Measurements from ENCODE around the gene REX1BD. TPM values are rescaled to one million over a fixed set of nuclear protein-coding genes. Genes with fewer than 3 reads are reported as not detected.

The REX1BD gene
- total and polyA plus RNA-seq, 2 of the 4 experiments (the other 2 are of a cell fraction): 14.2 to 44.6 TPM

GRCh38 chr19:18610245-18610555, 21.6 kb downstream of the REX1BD start:
- ChIA-PET POLR2A (ENCODE audit: unreplicated experiment) (no interaction called here), CTCF (no interaction called here)
- Histone ChIP-seq H3K9me1 (ENCODE audit: insufficient read depth, low read length) (no peaks in the 10 kb centered on the region), H2AFZ (replicated peaks; ENCODE audit: low read length, poor library complexity) (no peak overlapping the region), H4K91ac (ENCODE audit: insufficient read depth, low read depth, low read length) (no peak overlapping the region), H4K8ac (ENCODE audit: low read depth in 2 of 2, low read length in 2 of 2) (no peak overlapping the region), H2AK9ac (replicated peaks; ENCODE audit: low read depth, low read length, poor library complexity) (peak overlapping the region; percentile 81), H3K9me3 (ENCODE audit: control insufficient read depth, insufficient read depth, low read length) (no peaks in the 10 kb centered on the region), H3K27me3 (ENCODE audit: control insufficient read depth, insufficient read depth, low read length) (peaks cover 79% of the 10 kb centered on the region), H3K18ac (ENCODE audit: low read depth, low read length) (no peak overlapping the region), H3K27ac (ENCODE audit: insufficient read depth, low read length) (no peak overlapping the region), H2BK15ac (ENCODE audit: low read depth, low read length) (no peak overlapping the region), H3K4ac (ENCODE audit: low read depth, low read length) (no peak overlapping the region), H2AK5ac (ENCODE audit: low read depth, low read length) (no peak overlapping the region; the same call in 1 of the 2 replicates), H3K4me2 (ENCODE audit: low read depth, low read length) (no peak overlapping the region), H3K79me1 (ENCODE audit: low read depth in 1 of 2, low read length in 2 of 2) (no peaks in the 10 kb centered on the region), H3K36me3 (ENCODE audit: control insufficient read depth, insufficient read depth, low read length) (no peaks in the 10 kb centered on the region), H3K9ac (ENCODE audit: low read depth, low read length) (no peak overlapping the region), H2BK20ac (ENCODE audit: low read depth, low read length) (no peak overlapping the region), H2BK120ac (ENCODE audit: low read depth, low read length) (no peak overlapping the region), H4K5ac (ENCODE audit: low read depth, low read length) (no peak overlapping the region), H3K4me3 (ENCODE audit: insufficient read depth, low read depth, low read length) (no peak overlapping the region), H3K4me1 (ENCODE audit: control insufficient read depth, insufficient read depth, low read length) (peaks cover 11% of the 10 kb centered on the region; the same call in 1 of the 2 replicates), H4K20me1 (ENCODE audit: insufficient read depth, low read length) (peaks cover 4% of the 10 kb centered on the region; the same call in 1 of the 2 replicates), H3K56ac (ENCODE audit: extremely low read depth, insufficient read depth, low read length) (no peak overlapping the region), H2BK5ac (ENCODE audit: low read depth, low read length, poor library complexity, severe bottlenecking) (no peak overlapping the region), H3K14ac (replicated peaks; ENCODE audit: low read depth, low read length) (no peak overlapping the region), H3K23ac (ENCODE audit: low read depth, low read length) (no peak overlapping the region)
- no peak for TF ChIP-seq POLR2A (IDR thresholded peaks at IDR 0.05; ENCODE audit: low read depth, low read length)
- TF ChIP-seq CHD1 (IDR thresholded peaks at IDR 0.05; ENCODE audit: low read depth, low read length): no peak
- no peak for TF ChIP-seq SMC3 (IDR thresholded peaks at IDR 0.05; ENCODE audit: low read depth, low read length)
- no peak for TF ChIP-seq RAD21 (IDR thresholded peaks at IDR 0.05; ENCODE audit: low read length)
- TF ChIP-seq MAZ (IDR thresholded peaks at IDR 0.05; ENCODE audit: borderline replicate concordance, low read depth, low read length): no peak
- TF ChIP-seq FOS (IDR thresholded peaks at IDR 0.05; ENCODE audit: low read depth, low read length): no peak
- no peak for TF ChIP-seq BHLHE40 (IDR thresholded peaks at IDR 0.05; ENCODE audit: low read depth, low read length)
- TF ChIP-seq NFE2L2 (IDR thresholded peaks at IDR 0.05; ENCODE audit: low read depth, low read length): no peak
- TF ChIP-seq USF2 (IDR thresholded peaks at IDR 0.05; ENCODE audit: low read depth, low read length): no peak
- no peak for TF ChIP-seq MXI1 (IDR thresholded peaks at IDR 0.05; ENCODE audit: borderline replicate concordance, low read depth, low read length)
- no peak for TF ChIP-seq CEBPB (IDR thresholded peaks at IDR 0.05; ENCODE audit: low read depth, low read length)
- TF ChIP-seq RCOR1 (IDR thresholded peaks at IDR 0.05; ENCODE audit: insufficient replicate concordance, low read length): no peak
- TF ChIP-seq RFX5 (IDR thresholded peaks at IDR 0.05; ENCODE audit: low read depth, low read length): no peak
- no peak for TF ChIP-seq CTCF (conservative IDR thresholded peaks at IDR 0.05; ENCODE audit: low read depth, low read length)
- intact Hi-C loops (cut with micrococcal nuclease) (no loop called here), in situ Hi-C loops (cut with MboI; ENCODE audit: low sequenced_read_pairs) (no loop called here), dilution Hi-C loops (cut with HindIII; ENCODE audit: low sequenced_read_pairs, unreplicated experiment) (no loop called here)
- BruUV-seq (replicated peaks): no TSS peak
- ATAC-seq (ENCODE audit: low read depth): no peak
- WGBS, 2 experiments (ENCODE audit: extremely low coverage in 2 of 2, insufficient read length in 1 of 2): 67% methylated on average over 1 of the region's 3 CpGs; no CpG with 5 or more reads in 1 of the 2 experiments
- no peak for DNase-seq

All from IMR-90 (cell line).